Measurements from ENCODE around the gene KAZN.

DNA sequence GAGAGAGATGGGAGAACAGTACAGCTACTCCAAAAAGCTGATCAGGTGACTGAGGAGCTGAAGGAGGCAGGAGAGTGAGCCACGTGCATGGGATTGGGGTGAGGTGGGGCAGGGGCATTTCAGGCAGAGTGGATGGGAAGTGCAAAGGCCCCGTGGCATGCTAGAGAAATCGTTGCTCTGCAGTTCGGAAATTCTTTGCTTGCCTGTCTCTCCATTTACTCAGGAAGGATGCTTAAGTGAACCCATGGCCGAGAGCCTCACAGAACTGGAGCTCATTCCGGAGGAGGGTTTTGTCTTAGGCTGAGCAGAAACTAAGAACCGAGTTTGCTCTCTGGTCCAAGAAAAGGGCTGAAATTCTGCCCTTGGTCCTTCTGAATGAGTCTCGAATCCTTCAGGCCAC, 415.3 kb downstream of the KAZN start:
- TF ChIP-seq, protein P1, sequence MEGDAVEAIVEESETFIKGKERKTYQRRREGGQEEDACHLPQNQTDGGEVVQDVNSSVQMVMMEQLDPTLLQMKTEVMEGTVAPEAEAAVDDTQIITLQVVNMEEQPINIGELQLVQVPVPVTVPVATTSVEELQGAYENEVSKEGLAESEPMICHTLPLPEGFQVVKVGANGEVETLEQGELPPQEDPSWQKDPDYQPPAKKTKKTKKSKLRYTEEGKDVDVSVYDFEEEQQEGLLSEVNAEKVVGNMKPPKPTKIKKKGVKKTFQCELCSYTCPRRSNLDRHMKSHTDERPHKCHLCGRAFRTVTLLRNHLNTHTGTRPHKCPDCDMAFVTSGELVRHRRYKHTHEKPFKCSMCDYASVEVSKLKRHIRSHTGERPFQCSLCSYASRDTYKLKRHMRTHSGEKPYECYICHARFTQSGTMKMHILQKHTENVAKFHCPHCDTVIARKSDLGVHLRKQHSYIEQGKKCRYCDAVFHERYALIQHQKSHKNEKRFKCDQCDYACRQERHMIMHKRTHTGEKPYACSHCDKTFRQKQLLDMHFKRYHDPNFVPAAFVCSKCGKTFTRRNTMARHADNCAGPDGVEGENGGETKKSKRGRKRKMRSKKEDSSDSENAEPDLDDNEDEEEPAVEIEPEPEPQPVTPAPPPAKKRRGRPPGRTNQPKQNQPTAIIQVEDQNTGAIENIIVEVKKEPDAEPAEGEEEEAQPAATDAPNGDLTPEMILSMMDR (IDR thresholded peaks at IDR 0.05; ENCODE audit: low read length) = no peak
- TF ChIP-seq EZH2 (IDR thresholded peaks at IDR 0.05; ENCODE audit: borderline replicate concordance, low read length) = no peak
